HG03175 (cell line): ENCODE data around the gene DAPK1.

Experiments
- ATAC-seq: cut with Tn5 transposase; IDR thresholded peaks from one replicate; pipeline ENCODE4 v1.9.1; 2021; ENCODE audit warnings: mild to moderate bottlenecking, moderate library complexity; ENCODE audit not compliant: unreplicated experiment

Gene DAPK1

DNA sequence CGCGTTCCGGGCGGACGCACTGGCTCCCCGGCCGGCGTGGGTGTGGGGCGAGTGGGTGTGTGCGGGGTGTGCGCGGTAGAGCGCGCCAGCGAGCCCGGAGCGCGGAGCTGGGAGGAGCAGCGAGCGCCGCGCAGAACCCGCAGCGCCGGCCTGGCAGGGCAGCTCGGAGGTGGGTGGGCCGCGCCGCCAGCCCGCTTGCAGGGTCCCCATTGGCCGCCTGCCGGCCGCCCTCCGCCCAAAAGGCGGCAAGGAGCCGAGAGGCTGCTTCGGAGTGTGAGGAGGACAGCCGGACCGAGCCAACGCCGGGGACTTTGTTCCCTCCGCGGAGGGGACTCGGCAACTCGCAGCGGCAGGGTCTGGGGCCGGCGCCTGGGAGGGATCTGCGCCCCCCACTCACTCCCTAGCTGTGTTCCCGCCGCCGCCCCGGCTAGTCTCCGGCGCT is at the start of gene DAPK1:
Gene DAPK1 (plus strand): TSS at position 264 of the 442 bp plus-strand sequence. CDS start 1,211 bp downstream, outside the sequence.
- ATAC-seq = peak; percentile 40

- ATAC-seq = no peak
Measured at GRCh38 chr9:87451149-87451548, 46.5 kb upstream of the DAPK1 start.

DNA sequence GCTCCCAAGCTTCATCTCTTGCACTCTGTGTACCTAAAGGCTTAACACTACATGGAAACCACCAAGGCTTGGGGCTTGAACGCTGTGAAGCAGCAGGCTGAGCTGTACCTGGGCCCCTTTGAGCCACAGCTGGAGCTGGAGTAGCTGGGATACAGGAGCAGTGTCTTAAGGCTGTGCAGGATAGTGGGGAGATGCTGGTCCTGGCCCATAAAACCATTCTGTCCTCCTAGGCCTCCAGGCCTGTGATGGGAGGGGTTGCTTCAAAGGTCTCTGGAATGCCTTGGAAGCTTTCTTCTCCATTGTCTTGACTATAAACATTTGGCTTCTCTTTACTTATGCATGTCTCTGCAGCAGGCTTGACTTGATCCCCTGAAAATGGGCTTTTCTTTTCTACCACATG is 42.3 kb upstream of the DAPK1 start:
- no peak for ATAC-seq

GRCh38 chr9:87461256-87461655 is 36.4 kb upstream of the DAPK1 start:
- ATAC-seq = no peak

DNA sequence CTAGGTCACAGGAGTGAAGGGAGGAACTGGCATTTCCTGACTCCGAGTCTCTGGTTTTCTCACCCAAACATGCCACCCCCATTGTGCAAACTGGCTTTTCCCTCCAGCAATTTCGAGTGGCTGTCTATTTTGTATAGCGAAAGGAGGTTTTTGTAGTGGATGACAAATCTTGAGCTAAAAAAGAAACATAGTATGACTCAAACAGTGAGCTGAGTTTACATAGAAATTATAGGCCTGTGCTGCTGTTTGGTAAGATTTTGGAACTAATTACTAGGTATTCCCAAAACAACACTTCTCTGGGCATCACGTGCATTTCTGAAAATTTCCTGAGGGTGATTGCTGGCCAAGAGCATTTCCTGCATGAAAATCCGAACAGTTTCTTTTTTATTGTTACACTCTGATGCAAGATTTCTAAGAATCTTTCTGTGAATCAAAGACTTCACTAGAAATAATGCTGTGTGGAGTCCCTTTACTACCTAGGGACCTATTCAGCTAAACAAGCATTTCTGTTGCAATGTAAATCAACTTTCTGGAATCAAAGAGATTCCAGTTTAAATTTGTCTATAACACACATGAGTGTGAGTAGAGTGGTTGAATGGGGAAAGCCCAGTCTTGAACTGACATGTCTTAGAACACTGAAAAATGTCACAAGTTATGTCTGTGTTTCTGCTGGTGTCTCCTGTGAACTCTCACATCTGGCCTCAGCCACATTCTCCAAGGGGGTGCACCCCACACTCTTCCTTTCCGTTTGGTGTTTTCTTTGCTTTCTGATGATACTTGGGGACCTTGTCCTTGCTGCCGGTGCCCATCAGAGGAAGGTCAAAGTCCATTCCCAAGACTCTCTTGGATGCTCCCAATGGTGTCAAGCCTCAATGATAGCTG is 33.3 kb upstream of the DAPK1 start:
- ATAC-seq = peak; percentile 70

- ATAC-seq = no peak
Measured at GRCh38 chr9:87464992-87465378, 32.7 kb upstream of the DAPK1 start.

GRCh38 chr9:87465816-87466215 is 31.9 kb upstream of the DAPK1 start:
- no peak for ATAC-seq

GRCh38 chr9:87467187-87467586 is 30.5 kb upstream of the DAPK1 start:
- no peak for ATAC-seq

GRCh38 chr9:87469793-87470465 is 27.7 kb upstream of the DAPK1 start:
- no peak for ATAC-seq

GRCh38 chr9:87471746-87472145 is 25.9 kb upstream of the DAPK1 start:
- no peak for ATAC-seq

GRCh38 chr9:87475463-87475862 is 22.2 kb upstream of the DAPK1 start:
- ATAC-seq = no peak

DNA sequence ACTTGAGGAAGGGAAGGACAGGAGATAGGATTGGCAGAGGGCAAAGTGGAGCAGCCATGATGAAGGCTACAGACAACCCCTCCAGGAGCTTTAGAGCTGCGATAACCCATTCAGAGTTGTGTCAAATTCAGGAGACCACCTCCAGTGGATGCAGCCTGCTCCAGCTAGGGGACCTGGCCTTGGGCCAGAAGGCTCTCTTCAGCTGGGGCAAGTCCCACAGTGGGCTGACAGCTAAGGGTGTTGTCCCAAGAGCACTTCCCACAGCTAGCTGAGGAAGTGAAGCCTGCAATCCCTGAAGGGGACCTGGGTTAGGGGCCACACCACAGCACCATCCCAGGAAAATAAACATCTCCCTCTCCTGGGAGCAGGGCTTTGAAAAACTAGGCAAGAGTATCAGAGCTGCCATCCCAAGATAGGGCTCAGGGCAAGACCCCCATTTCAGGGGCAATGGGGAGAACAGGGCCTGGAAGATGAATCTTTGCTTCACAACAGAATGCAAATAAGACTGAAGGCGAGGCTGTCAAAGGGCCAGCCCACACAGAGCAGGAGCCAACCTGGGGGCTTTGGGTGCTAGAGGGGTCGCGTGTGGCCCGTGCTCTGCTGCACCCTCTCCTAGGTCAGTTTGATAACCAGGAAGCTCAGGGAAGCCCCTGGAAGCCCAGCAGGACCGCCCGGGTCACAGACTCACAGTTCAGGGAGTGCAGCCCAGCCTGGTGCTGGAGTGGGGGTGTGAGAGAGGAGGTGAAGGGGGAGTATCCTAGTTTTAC is 19.3 kb upstream of the DAPK1 start:
- no peak for ATAC-seq

DNA sequence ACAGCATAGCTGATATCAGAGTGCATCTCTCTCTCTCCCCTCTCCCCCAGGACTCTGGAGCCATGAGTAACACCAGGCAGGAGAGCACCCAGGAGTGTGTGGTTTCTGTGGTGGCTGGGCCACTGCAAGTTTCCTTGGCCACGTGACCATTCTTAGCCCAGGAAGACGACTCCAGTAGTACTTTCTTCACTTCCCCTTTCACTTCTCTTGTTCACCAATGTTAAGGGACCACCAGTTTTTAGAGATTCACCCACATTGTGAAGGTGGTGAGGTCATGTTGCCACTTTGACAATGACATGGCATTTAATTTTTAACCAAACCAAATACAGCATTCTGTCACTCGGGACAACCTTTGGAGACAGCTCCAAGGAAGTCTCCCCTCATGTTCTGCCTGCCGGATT is 17.9 kb upstream of the DAPK1 start:
- peak; percentile 96 for ATAC-seq

- ATAC-seq = no peak
Measured at GRCh38 chr9:87481890-87482855, 15.5 kb upstream of the DAPK1 start.

GRCh38 chr9:87490225-87490624 is 7.4 kb upstream of the DAPK1 start:
- ATAC-seq = no peak

- no peak for ATAC-seq
Measured at GRCh38 chr9:87490907-87491306, 6.8 kb upstream of the DAPK1 start.

- ATAC-seq = no peak
Measured at GRCh38 chr9:87491523-87491922, 6.1 kb upstream of the DAPK1 start.

DNA sequence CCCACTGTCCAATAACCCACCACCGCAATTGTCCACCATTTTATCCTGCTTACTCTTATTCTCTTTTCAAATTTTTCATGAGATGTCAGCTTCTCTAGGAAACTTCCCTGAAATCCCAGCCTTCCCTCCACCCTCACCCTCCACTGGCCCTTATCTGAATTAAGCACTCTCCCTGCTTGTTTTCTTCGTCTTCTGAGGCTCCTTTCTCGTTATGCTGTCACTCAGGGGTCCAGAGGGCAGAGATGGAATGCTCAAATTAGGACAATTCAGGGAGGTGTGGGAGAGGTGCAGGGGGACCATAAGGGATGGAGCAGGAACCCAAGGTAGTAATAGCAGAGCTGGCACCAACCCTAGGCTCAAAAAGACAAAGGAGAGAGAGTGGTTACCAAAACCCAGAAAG is 5.0 kb upstream of the DAPK1 start:
- no peak for ATAC-seq

GRCh38 chr9:87494970-87495471 is 2.6 kb upstream of the DAPK1 start:
- peak; percentile 37 for ATAC-seq

- no peak for ATAC-seq
Measured at GRCh38 chr9:87497080-87497603, 525 bp upstream of the DAPK1 start.
